CD14-positive monocyte (primary cell): ENCODE data around the gene CTDSPL. TPM values are rescaled to one million over a fixed set of nuclear protein-coding genes. Genes with fewer than 3 reads are reported as not detected.

Experiments used
- DNase-seq, 3 donors: peaks; one replicate each; pipeline ENCODE4 v3.0.0-alpha.2; 2011 to 2022
- H2AFZ ChIP-seq: 2 replicates; pipeline ENCODE4 v1.6.0; 2012; ENCODE audit warnings: mild to moderate bottlenecking, low read depth, low read length, inconsistent platforms; ENCODE audit not compliant: insufficient read depth, poor library complexity, severe bottlenecking
- H3K27ac ChIP-seq, 2 donors: 1 replicate in 1 of 2; 2 replicates in 1 of 2; pipeline ENCODE4 v1.5.1; 2012 to 2013; ENCODE audit warnings: low read length in 2 of 2, control low read depth in 1 of 2, inconsistent platforms in 1 of 2, low read depth in 1 of 2, mild to moderate bottlenecking in 1 of 2
- H3K27me3 ChIP-seq, 2 donors: one replicate each; pipeline versions ENCODE4 v1.6.0 to v1.6.1; 2011 to 2013; ENCODE audit warnings: low read length in 2 of 2; ENCODE audit not compliant: control insufficient read depth in 2 of 2, insufficient read depth in 2 of 2
- H3K36me3 ChIP-seq, 2 donors: replicated peaks in 1 of 2; 1 replicate in 1 of 2; 2 replicates in 1 of 2; pipeline versions ENCODE4 v1.5.1 to v1.6.1; 2012 to 2013; ENCODE audit warnings: low read length in 2 of 2, control low read depth in 1 of 2, inconsistent platforms in 1 of 2, mild to moderate bottlenecking in 1 of 2; ENCODE audit not compliant: insufficient read depth in 2 of 2, control insufficient read depth in 1 of 2
- H3K4me1 ChIP-seq, 2 donors: 1 replicate in 1 of 2; 2 replicates in 1 of 2; pipeline versions ENCODE4 v1.5.1 to v1.6.1; 2012 to 2013; ENCODE audit warnings: low read length in 2 of 2, control low read depth in 1 of 2, inconsistent platforms in 1 of 2, mild to moderate bottlenecking in 1 of 2, moderate library complexity in 1 of 2; ENCODE audit not compliant: insufficient read depth in 2 of 2, control insufficient read depth in 1 of 2
- H3K4me2 ChIP-seq: replicated peaks from 2 replicates; pipeline ENCODE3; 2012; ENCODE audit warnings: low read length, moderate library complexity, mild to moderate bottlenecking; ENCODE audit not compliant: poor library complexity, severe bottlenecking; ENCODE audit errors: extremely low read depth
- H3K4me3 ChIP-seq, 3 experiments: fragments of 200-600 bp in 1 of 3; sonication (generic) in 1 of 3; replicated peaks in 1 of 3; 1 replicate in 2 of 3; 2 replicates in 1 of 3; pipeline ENCODE4 v1.5.1; 2011 to 2013; ENCODE audit warnings: low read length in 3 of 3, mild to moderate bottlenecking in 3 of 3, control low read depth in 2 of 3, low read depth in 2 of 3, inconsistent platforms in 1 of 3, moderate library complexity in 1 of 3
- H3K79me2 ChIP-seq: 2 replicates; pipeline ENCODE4 v1.6.0; 2012; ENCODE audit warnings: mild to moderate bottlenecking, control low read depth, inconsistent platforms, low read length, moderate library complexity; ENCODE audit not compliant: insufficient read depth
- H3K9ac ChIP-seq: 2 replicates; pipeline ENCODE4 v1.6.0; 2017; ENCODE audit warnings: low read length, mild to moderate bottlenecking; ENCODE audit not compliant: insufficient read depth, poor library complexity, severe bottlenecking
- H3K9me3 ChIP-seq, 2 donors: replicated peaks in 1 of 2; 1 replicate in 1 of 2; 2 replicates in 1 of 2; pipeline versions ENCODE4 v1.5.1 to v1.6.1; 2012 to 2013; ENCODE audit warnings: low read length in 2 of 2, control low read depth in 1 of 2; ENCODE audit not compliant: control insufficient read depth in 1 of 2, insufficient read depth in 1 of 2
- H4K20me1 ChIP-seq: 2 replicates; pipeline ENCODE4 v1.6.0; 2012; ENCODE audit warnings: mild to moderate bottlenecking, low read length, control low read depth, moderate library complexity; ENCODE audit not compliant: insufficient read depth
- H3K27ac Mint-ChIP-seq, 7 donors: one replicate each; pipeline ENCODE4 v1.8.0; 2020; ENCODE audit warnings: mild to moderate bottlenecking in 7 of 7, mixed read lengths in 7 of 7, moderate library complexity in 6 of 7, inconsistent platforms in 2 of 7
- H3K27me3 Mint-ChIP-seq, 3 donors: one replicate each; pipeline ENCODE4 v1.8.0; 2021 to 2022; ENCODE audit warnings: low read depth in 3 of 3, mild to moderate bottlenecking in 3 of 3, mixed read lengths in 3 of 3, moderate library complexity in 3 of 3, inconsistent platforms in 1 of 3
- H3K36me3 Mint-ChIP-seq, 2 donors: one replicate each; pipeline ENCODE4 v1.8.0; 2020; ENCODE audit warnings: mixed read lengths in 2 of 2, inconsistent platforms in 1 of 2, mild to moderate bottlenecking in 1 of 2
- H3K4me1 Mint-ChIP-seq: one replicate; pipeline ENCODE4 v1.8.0; 2020; ENCODE audit warnings: mild to moderate bottlenecking, mixed read lengths
- H3K4me3 Mint-ChIP-seq, 2 donors: one replicate each; pipeline ENCODE4 v1.8.0; 2020; ENCODE audit warnings: mild to moderate bottlenecking in 2 of 2, mixed read lengths in 2 of 2, moderate library complexity in 1 of 2
- H3K9me3 Mint-ChIP-seq, 7 donors: one replicate each; pipeline ENCODE4 v1.8.0; 2020 to 2022; ENCODE audit warnings: mixed read lengths in 7 of 7, mild to moderate bottlenecking in 6 of 7, moderate library complexity in 6 of 7, inconsistent platforms in 2 of 7
- WGBS: methylation state at CpG from one replicate; pipeline ENCODE4 v1.1.5; 2013; ENCODE audit warnings: missing lambda C conversion rate; ENCODE audit not compliant: insufficient coverage; 5-methylcytosine and 5-hydroxymethylcytosine counted together
- intact Hi-C, 2 donors: fragments of 100-400 bp; cut with micrococcal nuclease; formaldehyde crosslinking; loops; one replicate each; pipeline versions ENCODE4 v1.15.0 to v1.15.1; 2023
- polyA plus RNA-seq, 3 donors: library from polyadenylated mRNA; depleted of rRNA in 1 of 3; unstranded in 2 of 3; stranded (reverse) in 1 of 3; fragments of 300-500 nt in 2 of 3; fragments of >200 nt in 1 of 3; fragmentation: Illumina TruSeq in 2 of 3; gene quantifications; 1 replicate in 2 of 3; 2 replicates in 1 of 3; pipeline ENCODE4 v1.2.3, GENCODE V29; 2012 to 2021
- TF ChIP-seq, protein P1 (sequence below): fragments of 200-600 bp; IDR thresholded peaks from one replicate; pipeline ENCODE4 v1.8.0; 2022; ENCODE audit warnings: antibody characterized with exemption, mild to moderate bottlenecking

The CTDSPL gene
- polyA plus RNA-seq, 3 donors: 0.15 to 0.69 (median 0.33) TPM

DNA sequence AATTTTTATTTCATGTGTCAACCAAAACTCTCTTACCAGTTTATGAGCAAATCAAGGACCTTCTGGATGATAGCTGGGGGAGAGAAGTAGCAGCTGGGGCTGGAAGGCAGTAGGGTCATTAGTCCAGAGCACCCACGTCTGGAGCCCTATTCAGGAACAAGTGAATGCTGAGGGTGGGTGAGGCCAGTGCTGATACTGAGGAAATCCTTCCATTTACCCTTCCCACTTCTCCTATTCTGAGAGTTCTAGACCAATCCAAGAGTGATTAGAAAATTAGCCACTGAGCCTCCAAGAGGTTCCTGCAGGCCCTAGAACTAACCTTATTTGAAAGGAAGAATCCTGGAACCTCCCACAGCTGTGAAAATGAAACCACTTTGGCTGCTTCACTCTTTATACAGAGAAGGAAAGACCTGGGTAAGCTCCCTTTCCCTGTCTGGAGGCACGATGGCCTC is 82.7 kb downstream of the CTDSPL start:
- intact Hi-C loops: no loop called here

DNA sequence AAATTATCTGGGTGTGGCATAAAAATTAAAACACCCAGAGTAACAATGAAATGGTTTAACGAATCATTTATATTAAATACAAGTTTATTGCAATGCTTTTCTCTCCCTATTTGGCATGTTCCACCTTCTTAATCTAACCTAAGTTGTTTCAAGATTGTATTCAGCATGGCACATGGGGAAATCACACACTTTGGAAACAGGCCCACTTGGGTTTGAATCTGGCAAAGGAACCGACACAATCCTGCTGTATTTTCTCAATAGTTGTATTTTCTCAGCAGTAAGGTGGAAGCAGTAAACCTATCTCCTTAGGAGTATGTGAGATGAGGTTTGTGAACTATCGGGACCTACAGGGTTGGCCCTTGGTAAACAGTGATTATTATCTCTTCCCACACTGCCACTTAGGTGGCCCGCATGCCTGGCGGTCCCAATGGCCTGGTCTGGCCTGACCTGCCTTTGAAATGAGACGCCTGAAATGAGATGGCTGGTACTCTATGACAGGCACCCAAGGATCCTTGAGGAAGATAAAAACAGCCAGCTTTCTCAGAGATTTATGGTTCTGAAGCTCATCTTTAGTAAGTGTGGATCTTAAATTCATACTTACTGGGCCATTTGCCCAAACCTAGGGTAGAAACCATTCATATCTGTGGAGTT is 83.6 kb downstream of the CTDSPL start:
- H3K36me3 Mint-ChIP-seq: peaks cover 0 to 3% of the 10 kb centered on the region in 2 donors
- TF ChIP-seq, protein P1, sequence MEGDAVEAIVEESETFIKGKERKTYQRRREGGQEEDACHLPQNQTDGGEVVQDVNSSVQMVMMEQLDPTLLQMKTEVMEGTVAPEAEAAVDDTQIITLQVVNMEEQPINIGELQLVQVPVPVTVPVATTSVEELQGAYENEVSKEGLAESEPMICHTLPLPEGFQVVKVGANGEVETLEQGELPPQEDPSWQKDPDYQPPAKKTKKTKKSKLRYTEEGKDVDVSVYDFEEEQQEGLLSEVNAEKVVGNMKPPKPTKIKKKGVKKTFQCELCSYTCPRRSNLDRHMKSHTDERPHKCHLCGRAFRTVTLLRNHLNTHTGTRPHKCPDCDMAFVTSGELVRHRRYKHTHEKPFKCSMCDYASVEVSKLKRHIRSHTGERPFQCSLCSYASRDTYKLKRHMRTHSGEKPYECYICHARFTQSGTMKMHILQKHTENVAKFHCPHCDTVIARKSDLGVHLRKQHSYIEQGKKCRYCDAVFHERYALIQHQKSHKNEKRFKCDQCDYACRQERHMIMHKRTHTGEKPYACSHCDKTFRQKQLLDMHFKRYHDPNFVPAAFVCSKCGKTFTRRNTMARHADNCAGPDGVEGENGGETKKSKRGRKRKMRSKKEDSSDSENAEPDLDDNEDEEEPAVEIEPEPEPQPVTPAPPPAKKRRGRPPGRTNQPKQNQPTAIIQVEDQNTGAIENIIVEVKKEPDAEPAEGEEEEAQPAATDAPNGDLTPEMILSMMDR: no peak
- no peak overlapping the region for H3K4me3 Mint-ChIP-seq
- Histone ChIP-seq H3K36me3 (no peaks in the 10 kb centered on the region), H3K27ac (no peak overlapping the region), H3K27me3 (no peaks in the 10 kb centered on the region), H4K20me1 (no peaks in the 10 kb centered on the region), H3K4me3 (no peak overlapping the region), H3K4me2 (no peak overlapping the region), H3K79me2 (no peaks in the 10 kb centered on the region), H3K4me1 (peaks cover 10 to 18% of the 10 kb centered on the region in 2 donors), H2AFZ (no peak overlapping the region), H3K9ac (no peak overlapping the region), H3K9me3 (no peaks in the 10 kb centered on the region)
- H3K4me1 Mint-ChIP-seq: peaks cover 25% of the 10 kb centered on the region
- no peaks in the 10 kb centered on the region for H3K9me3 Mint-ChIP-seq
- H3K27me3 Mint-ChIP-seq: peaks cover 0 to 1% (median 0%) of the 10 kb centered on the region in 3 donors
- WGBS: 76% methylated on average over 3 of the region's 6 CpGs
- no peak for DNase-seq
- H3K27ac Mint-ChIP-seq: no peak overlapping the region
- intact Hi-C loops: no loop called here

More for the DNA sequence above, 82.7 kb downstream of the CTDSPL start:
- H3K9me3 ChIP-seq: no peaks in the 10 kb centered on the region
- Mint-ChIP-seq H3K36me3 (peaks cover 0 to 3% of the 10 kb centered on the region in 2 donors), H3K4me3 (no peak overlapping the region), H3K27me3 (peaks cover 0 to 1% (median 0%) of the 10 kb centered on the region in 3 donors), H3K4me1 (peaks cover 25% of the 10 kb centered on the region), H3K9me3 (no peaks in the 10 kb centered on the region), H3K27ac (no peak overlapping the region)
- H3K9ac ChIP-seq: no peak overlapping the region
- no peak overlapping the region for H3K4me2 ChIP-seq
- H3K27ac ChIP-seq: no peak overlapping the region
- no peak for DNase-seq
- H3K36me3 ChIP-seq: no peaks in the 10 kb centered on the region
- H3K4me1 ChIP-seq: peaks cover 10 to 18% of the 10 kb centered on the region in 2 donors
- WGBS: 13% methylated on average over 1 of the region's 2 CpGs
- no peaks in the 10 kb centered on the region for H3K79me2 ChIP-seq
- H3K27me3 ChIP-seq: no peaks in the 10 kb centered on the region
- no peaks in the 10 kb centered on the region for H4K20me1 ChIP-seq
- TF ChIP-seq, protein P1: no peak
- no peak overlapping the region for H3K4me3 ChIP-seq
- H2AFZ ChIP-seq: no peak overlapping the region
